GM23338 (cell line): ENCODE results near the gene MLLT3. TPM values are rescaled to one million over a fixed set of nuclear protein-coding genes. Genes with fewer than 3 reads are reported as not detected.

Experiments
- ATAC-seq: fragments of 200-7000 bp; cut with Tn5 transposase; 3 replicates; pipeline ENCODE4 v1.9.1; 2020
- DNase-seq: peaks from one replicate; pipeline ENCODE4 v3.0.0-alpha.2; 2015; ENCODE audit warnings: low spot score
- H2AFZ ChIP-seq: fragments of 200-600 bp; sonication (generic); 2 replicates; pipeline ENCODE4 v1.8.0; 2016; ENCODE audit warnings: antibody characterized with exemption, mild to moderate bottlenecking, moderate library complexity
- H3F3A ChIP-seq: fragments of 200-600 bp; sonication (generic); replicated peaks from 2 replicates; pipeline ENCODE4 v1.8.0; 2017; ENCODE audit warnings: antibody characterized with exemption, mixed run types, low read depth
- H3K27ac ChIP-seq: fragments of 200-600 bp; sonication (generic); 2 replicates; pipeline ENCODE4 v1.6.1; 2016; ENCODE audit warnings: low read depth
- H3K27me3 ChIP-seq: fragments of 200-600 bp; sonication (generic); 2 replicates; pipeline ENCODE4 v1.8.0; 2016; ENCODE audit warnings: mild to moderate bottlenecking, mixed run types, moderate library complexity; ENCODE audit not compliant: insufficient read depth
- H3K36me3 ChIP-seq: fragments of 200-600 bp; sonication (generic); 2 replicates; pipeline ENCODE4 v1.8.0; 2016; ENCODE audit warnings: mild to moderate bottlenecking; ENCODE audit not compliant: insufficient read depth
- H3K4me1 ChIP-seq: fragments of 200-600 bp; sonication (generic); 2 replicates; pipeline ENCODE4 v1.8.0; 2016; ENCODE audit warnings: mild to moderate bottlenecking, moderate library complexity; ENCODE audit not compliant: insufficient read depth
- H3K4me2 ChIP-seq: fragments of 200-600 bp; sonication (generic); 2 replicates; pipeline ENCODE4 v1.7.1; 2017; ENCODE audit warnings: mixed run types
- H3K4me3 ChIP-seq: fragments of 200-600 bp; sonication (generic); 2 replicates; pipeline ENCODE4 v1.6.1; 2016; ENCODE audit warnings: mixed run types
- H3K79me2 ChIP-seq: fragments of 200-600 bp; sonication (generic); replicated peaks from 2 replicates; pipeline ENCODE4 v1.8.0; 2017; ENCODE audit warnings: mild to moderate bottlenecking; ENCODE audit not compliant: insufficient read depth
- H3K9me2 ChIP-seq: fragments of 200-600 bp; sonication (generic); 2 replicates; pipeline ENCODE4 v1.8.0; 2017; ENCODE audit not compliant: insufficient read depth
- H4K20me1 ChIP-seq: fragments of 200-600 bp; sonication (generic); replicated peaks from 2 replicates; pipeline ENCODE4 v1.8.0; 2017; ENCODE audit warnings: mild to moderate bottlenecking; ENCODE audit not compliant: insufficient read depth
- H3K27ac Mint-ChIP-seq: 2 replicates; pipeline ENCODE4 v1.8.0; 2020; ENCODE audit warnings: inconsistent platforms, mild to moderate bottlenecking, moderate library complexity, mixed read lengths
- H3K27me3 Mint-ChIP-seq: 3 replicates; pipeline ENCODE4 v1.8.0; 2022; ENCODE audit warnings: low read depth, mild to moderate bottlenecking, moderate library complexity, mixed read lengths, inconsistent platforms; ENCODE audit not compliant: insufficient read depth, poor library complexity
- H3K36me3 Mint-ChIP-seq: 3 replicates; pipeline ENCODE4 v1.8.0; 2021; ENCODE audit warnings: low read depth, mild to moderate bottlenecking, inconsistent platforms, moderate library complexity, mixed read lengths
- H3K4me1 Mint-ChIP-seq: 3 replicates; pipeline ENCODE4 v1.8.0; 2020; ENCODE audit warnings: mild to moderate bottlenecking, inconsistent platforms, mixed read lengths
- H3K4me3 Mint-ChIP-seq: 3 replicates; pipeline ENCODE4 v1.8.0; 2021; ENCODE audit warnings: moderate library complexity, mild to moderate bottlenecking, inconsistent platforms, mixed read lengths
- H3K9me3 Mint-ChIP-seq: 3 replicates; pipeline ENCODE4 v1.8.0; 2020; ENCODE audit warnings: moderate library complexity, mild to moderate bottlenecking, inconsistent platforms, mixed read lengths
- EZH2phosphoT487 ChIP-seq: fragments of 200-600 bp; sonication (generic); IDR thresholded peaks from one replicate; pipeline ENCODE4 v1.8.1; 2018; ENCODE audit warnings: antibody characterized with exemption; ENCODE audit not compliant: unreplicated experiment
- JUNB ChIP-seq: IDR thresholded peaks from one replicate; pipeline ENCODE4 v1.6.1; 2016; ENCODE audit warnings: antibody characterized with exemption; ENCODE audit not compliant: unreplicated experiment
- REST ChIP-seq: IDR thresholded peaks from one replicate; pipeline ENCODE4 v1.6.1; 2018; ENCODE audit warnings: antibody characterized with exemption; ENCODE audit not compliant: unreplicated experiment
- STAT1 ChIP-seq: IDR thresholded peaks from one replicate; pipeline ENCODE4 v1.6.1; 2016; ENCODE audit warnings: antibody characterized with exemption; ENCODE audit not compliant: unreplicated experiment
- ZNF331 ChIP-seq: fragments of 250-450 bp; sonication (Bioruptor Pico); IDR thresholded peaks from 2 replicates; pipeline ENCODE4 v1.5.0; 2020; ENCODE audit warnings: low read depth, mild to moderate bottlenecking, moderate library complexity
- ZNF462 ChIP-seq: fragments of 250-450 bp; sonication (Bioruptor Pico); IDR thresholded peaks from 2 replicates; pipeline ENCODE4 v1.5.0; 2020; ENCODE audit warnings: mild to moderate bottlenecking, moderate library complexity
- polyA plus RNA-seq: library from polyadenylated mRNA; unstranded; fragments of >200 nt; fragmentation: Nextera tagmentation; extraction: Ambion mirVana; gene quantifications from 2 replicates; pipeline ENCODE4 v1.2.1, GENCODE V29; 2016
- total RNA-seq: library from RNA; depleted of rRNA; stranded (reverse); fragments of >200 nt; shearing (Covaris generic); gene quantifications from 2 replicates; pipeline ENCODE4 v1.2.3, GENCODE V29; 2014
- TF ChIP-seq, protein P1 (sequence below), 2 experiments: fragments of 200-600 bp in 1 of 2; sonication (generic) in 1 of 2; conservative IDR thresholded peaks; 2 replicates each; pipeline versions ENCODE4 v1.5.1 to v1.6.1; 2016 to 2017; ENCODE audit warnings: antibody characterized with exemption in 2 of 2, low read depth in 2 of 2, mild to moderate bottlenecking in 2 of 2, moderate library complexity in 1 of 2

Gene MLLT3
- total and polyA plus RNA-seq, 2 experiments from 2014 or later = 7.5 to 9.5 TPM

GRCh38 chr9:20538092-20538491 lies 84.2 kb downstream of the MLLT3 start (continued):
- no peak for TF ChIP-seq REST
- no peak for TF ChIP-seq STAT1
- TF ChIP-seq EZH2phosphoT487 = no peak
- TF ChIP-seq, protein P1, sequence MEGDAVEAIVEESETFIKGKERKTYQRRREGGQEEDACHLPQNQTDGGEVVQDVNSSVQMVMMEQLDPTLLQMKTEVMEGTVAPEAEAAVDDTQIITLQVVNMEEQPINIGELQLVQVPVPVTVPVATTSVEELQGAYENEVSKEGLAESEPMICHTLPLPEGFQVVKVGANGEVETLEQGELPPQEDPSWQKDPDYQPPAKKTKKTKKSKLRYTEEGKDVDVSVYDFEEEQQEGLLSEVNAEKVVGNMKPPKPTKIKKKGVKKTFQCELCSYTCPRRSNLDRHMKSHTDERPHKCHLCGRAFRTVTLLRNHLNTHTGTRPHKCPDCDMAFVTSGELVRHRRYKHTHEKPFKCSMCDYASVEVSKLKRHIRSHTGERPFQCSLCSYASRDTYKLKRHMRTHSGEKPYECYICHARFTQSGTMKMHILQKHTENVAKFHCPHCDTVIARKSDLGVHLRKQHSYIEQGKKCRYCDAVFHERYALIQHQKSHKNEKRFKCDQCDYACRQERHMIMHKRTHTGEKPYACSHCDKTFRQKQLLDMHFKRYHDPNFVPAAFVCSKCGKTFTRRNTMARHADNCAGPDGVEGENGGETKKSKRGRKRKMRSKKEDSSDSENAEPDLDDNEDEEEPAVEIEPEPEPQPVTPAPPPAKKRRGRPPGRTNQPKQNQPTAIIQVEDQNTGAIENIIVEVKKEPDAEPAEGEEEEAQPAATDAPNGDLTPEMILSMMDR (conservative IDR thresholded peaks at IDR 0.05; ENCODE audit: low read depth in 2 of 2) = no peak

- H4K20me1 ChIP-seq = no peaks in the 10 kb centered on the region
- Mint-ChIP-seq H3K36me3 (peaks cover 28% of the 10 kb centered on the region), H3K4me3 (no peak overlapping the region), H3K27ac (no peak overlapping the region), H3K27me3 (peaks cover 2% of the 10 kb centered on the region), H3K9me3 (peaks cover 28% of the 10 kb centered on the region), H3K4me1 (peaks cover 2% of the 10 kb centered on the region; the same call in 2 of the 3 replicates)
- ATAC-seq = no peak
- no peak overlapping the region for H2AFZ ChIP-seq
- DNase-seq = no peak
- no peak overlapping the region for H3K4me3 ChIP-seq
- H3K79me2 ChIP-seq = no peaks in the 10 kb centered on the region
- no peaks in the 10 kb centered on the region for H3K27me3 ChIP-seq
- no peak overlapping the region for H3K27ac ChIP-seq
- H3K4me1 ChIP-seq = no peaks in the 10 kb centered on the region
- no peaks in the 10 kb centered on the region for H3K36me3 ChIP-seq
- no peaks in the 10 kb centered on the region for H3F3A ChIP-seq
- no peaks in the 10 kb centered on the region; the same call in 1 of the 2 replicates for H3K9me2 ChIP-seq
- H3K4me2 ChIP-seq = no peak overlapping the region
- TF ChIP-seq JUNB (no peak), ZNF331 (no peak), ZNF462 (CRISPR knock-in tag) (no peak), REST (no peak), EZH2phosphoT487 (no peak)
Observed at GRCh38 chr9:20537294-20537693, 85.0 kb downstream of the MLLT3 start.
